WTC11 (cell line): ENCODE results near the gene WDR48. TPM values are rescaled to one million over a fixed set of nuclear protein-coding genes. Genes with fewer than 3 reads are reported as not detected.
A peak's percentile ranks its signal among the peaks of the same experiment; 100 is the strongest.

ENCODE experiments used
- ATAC-seq: fragments of 200-7000 bp; cut with Tn5 transposase; 2 replicates; pipeline ENCODE4 v1.10.0; 2021; ENCODE audit warnings: mild to moderate bottlenecking, moderate library complexity
- CTCF ChIA-PET: fragments of 300-600 bp; sonication (Branson Sonifier 250); formaldehyde crosslinking; loops from one replicate; lab custom pipeline; 2021; ENCODE audit warnings: antibody characterized with exemption; lab: Charles Lee
- POLR2A ChIA-PET: fragments of 350-600 bp; sonication (Branson Sonifier 250); formaldehyde crosslinking; loops from one replicate; lab custom pipeline; 2021; ENCODE audit warnings: antibody characterized with exemption; lab: Charles Lee
- DNase-seq: peaks from one replicate; pipeline ENCODE4 v3.0.0; 2021; ENCODE audit warnings: low spot score
- H3K27ac Mint-ChIP-seq: 2 replicates; pipeline ENCODE4 v1.8.0; 2021; ENCODE audit warnings: mixed read lengths
- H3K27me3 Mint-ChIP-seq: 2 replicates; pipeline ENCODE4 v1.8.0; 2021; ENCODE audit warnings: low read depth, mild to moderate bottlenecking, moderate library complexity, mixed read lengths
- H3K36me3 Mint-ChIP-seq: 2 replicates; pipeline ENCODE4 v1.8.0; 2021; ENCODE audit warnings: mixed read lengths
- H3K4me1 Mint-ChIP-seq: 2 replicates; pipeline ENCODE4 v1.8.0; 2022; ENCODE audit warnings: mixed read lengths
- H3K4me3 Mint-ChIP-seq: 2 replicates; pipeline ENCODE4 v1.8.0; 2021; ENCODE audit warnings: mild to moderate bottlenecking, moderate library complexity, mixed read lengths
- H3K9me3 Mint-ChIP-seq: 2 replicates; pipeline ENCODE4 v1.8.0; 2021; ENCODE audit warnings: mixed read lengths
- AFF4 ChIP-seq: sonication (generic); formaldehyde crosslinking; IDR thresholded peaks from 2 replicates; pipeline ENCODE4 v1.8.1; 2023; ENCODE audit warnings: mild to moderate bottlenecking, missing genetic modification reagents, borderline replicate concordance
- ATF2 ChIP-seq: sonication (generic); formaldehyde crosslinking; IDR thresholded peaks from 2 replicates; pipeline ENCODE4 v1.8.1; 2022; ENCODE audit warnings: low read depth, missing genetic modification reagents, borderline replicate concordance
- CDX4 ChIP-seq: fragments of 250-450 bp; sonication (Bioruptor Pico); IDR thresholded peaks from 2 replicates; pipeline ENCODE4 v1.9.0; 2021; ENCODE audit warnings: moderate library complexity, mild to moderate bottlenecking, inconsistent platforms, borderline replicate concordance
- FOXK1 ChIP-seq: sonication (generic); formaldehyde crosslinking; IDR thresholded peaks from 2 replicates; pipeline ENCODE4 v1.8.0; 2022; ENCODE audit warnings: mild to moderate bottlenecking, moderate library complexity, missing genetic modification reagents
- MLX ChIP-seq: sonication (generic); formaldehyde crosslinking; IDR thresholded peaks from 2 replicates; pipeline ENCODE4 v1.8.1; 2023; ENCODE audit warnings: mild to moderate bottlenecking, missing genetic modification reagents, moderate library complexity
- MYBL2 ChIP-seq: sonication (generic); formaldehyde crosslinking; IDR thresholded peaks from 2 replicates; pipeline ENCODE4 v1.8.1; 2023; ENCODE audit warnings: mild to moderate bottlenecking, moderate library complexity, missing genetic modification reagents
- ZBTB43 ChIP-seq: sonication (generic); formaldehyde crosslinking; IDR thresholded peaks from 2 replicates; pipeline ENCODE4 v1.8.1; 2023; ENCODE audit warnings: mild to moderate bottlenecking, missing genetic modification reagents
- ZMAT4 ChIP-seq: fragments of 250-450 bp; sonication (Bioruptor Pico); IDR thresholded peaks from 2 replicates; pipeline ENCODE4 v1.9.0; 2021; ENCODE audit warnings: mild to moderate bottlenecking
- ZNF121 ChIP-seq: sonication (generic); formaldehyde crosslinking; IDR thresholded peaks from 2 replicates; pipeline ENCODE4 v1.8.0; 2023; ENCODE audit warnings: missing genetic modification reagents
- ZNF232 ChIP-seq: sonication (generic); formaldehyde crosslinking; IDR thresholded peaks from 2 replicates; pipeline ENCODE4 v1.8.0; 2022; ENCODE audit warnings: mild to moderate bottlenecking, missing genetic modification reagents
- ZNF263 ChIP-seq: sonication (generic); formaldehyde crosslinking; IDR thresholded peaks from 2 replicates; pipeline ENCODE4 v1.8.1; 2022; ENCODE audit warnings: low read depth, mild to moderate bottlenecking, moderate library complexity, missing genetic modification reagents
- ZNF281 ChIP-seq: sonication (generic); formaldehyde crosslinking; IDR thresholded peaks from 2 replicates; pipeline ENCODE4 v1.8.0; 2023; ENCODE audit warnings: mild to moderate bottlenecking, missing genetic modification reagents
- ZNF512 ChIP-seq: sonication (generic); formaldehyde crosslinking; IDR thresholded peaks from 2 replicates; pipeline ENCODE4 v1.8.1; 2022; ENCODE audit warnings: missing genetic modification reagents, borderline replicate concordance
- ZNF671 ChIP-seq: fragments of 250-450 bp; sonication (Bioruptor Pico); IDR thresholded peaks from 2 replicates; pipeline ENCODE4 v1.8.0; 2021; ENCODE audit warnings: mild to moderate bottlenecking
- total RNA-seq: library from RNA; stranded (reverse); gene quantifications from 3 replicates; pipeline ENCODE4 v1.2.3, GENCODE V29; 2021

WDR48 gene
- total RNA-seq, 1 experiment from 2014 or later, result 40.9 TPM

- Mint-ChIP-seq H3K9me3 (no peaks in the 10 kb centered on the region), H3K4me1 (peaks cover 22% of the 10 kb centered on the region), H3K27ac (no peak overlapping the region), H3K27me3 (peaks cover 16% of the 10 kb centered on the region), H3K36me3 (no peaks in the 10 kb centered on the region), H3K4me3 (no peak overlapping the region)
- ATAC-seq (peak; percentile 10), DNase-seq (no peak)
- ChIA-PET CTCF (interaction anchor here (1.0 to 3.0 kb wide), 2 partner anchors 9 to 178 kb away, joined by 3 to 44 read pairs; no protein-coding TSS in a partner anchor), POLR2A (no interaction called here)
- TF ChIP-seq ZMAT4 (CRISPR knock-in tag) (no peak), MYBL2 (CRISPR knock-in tag) (no peak), ZBTB43 (no peak), AFF4 (CRISPR knock-in tag) (no peak), ZNF281 (CRISPR knock-in tag) (no peak), ATF2 (no peak), MLX (CRISPR knock-in tag) (no peak), ZNF232 (no peak), FOXK1 (CRISPR knock-in tag) (no peak), ZNF512 (CRISPR knock-in tag) (no peak), ZNF671 (CRISPR knock-in tag) (no peak), CDX4 (CRISPR knock-in tag) (no peak), ZNF263 (CRISPR knock-in tag) (no peak), ZNF121 (CRISPR knock-in tag) (no peak)
Measured at GRCh38 chr3:39110041-39110639, 58.3 kb downstream of the WDR48 start.
